GM10847 (cell line): Measurements from ENCODE around the gene GALNT17.

Experiments
- POLR2A ChIP-seq: IDR thresholded peaks from 2 replicates; pipeline ENCODE4 v1.6.1; 2011; ENCODE audit not compliant: insufficient read length; ENCODE audit errors: extremely low read depth

GALNT17 gene

GRCh38 chr7:71243736-71244410 lies 111.9 kb downstream of the GALNT17 start:
- no peak for TF ChIP-seq POLR2A

- TF ChIP-seq POLR2A: no peak
These were observed 113.1 kb downstream of the GALNT17 start for GRCh38 chr7:71245038-71245437.

- no peak for TF ChIP-seq POLR2A
These were observed 119.8 kb downstream of the GALNT17 start for GRCh38 chr7:71251706-71252105.

- no peak for TF ChIP-seq POLR2A
These were observed 122.8 kb downstream of the GALNT17 start for GRCh38 chr7:71254751-71255150.

- TF ChIP-seq POLR2A: no peak
These were observed 123.7 kb downstream of the GALNT17 start for GRCh38 chr7:71255537-71256178.

GRCh38 chr7:71261066-71261465 lies 129.1 kb downstream of the GALNT17 start:
- no peak for TF ChIP-seq POLR2A

GRCh38 chr7:71264005-71264404 lies 132.1 kb downstream of the GALNT17 start:
- TF ChIP-seq POLR2A: no peak

GRCh38 chr7:71266912-71267311 lies 135.0 kb downstream of the GALNT17 start:
- TF ChIP-seq POLR2A: no peak

GRCh38 chr7:71267734-71268469 lies 136.0 kb downstream of the GALNT17 start:
- no peak for TF ChIP-seq POLR2A

GRCh38 chr7:71270558-71270957 lies 138.6 kb downstream of the GALNT17 start:
- TF ChIP-seq POLR2A: no peak

GRCh38 chr7:71271203-71271602 lies 139.3 kb downstream of the GALNT17 start:
- no peak for TF ChIP-seq POLR2A

- TF ChIP-seq POLR2A: no peak
These were observed 140.9 kb downstream of the GALNT17 start for GRCh38 chr7:71272509-71273490.

GRCh38 chr7:71278257-71278656 lies 146.3 kb downstream of the GALNT17 start:
- no peak for TF ChIP-seq POLR2A

GRCh38 chr7:71281261-71281660 lies 149.3 kb downstream of the GALNT17 start:
- no peak for TF ChIP-seq POLR2A

- TF ChIP-seq POLR2A: no peak
These were observed 151.9 kb downstream of the GALNT17 start for GRCh38 chr7:71283802-71284201.

GRCh38 chr7:71285571-71286145 lies 153.7 kb downstream of the GALNT17 start:
- no peak for TF ChIP-seq POLR2A
